Prostate gland (tissue), 2 donors: ENCODE measurements around the gene ATP5PD. TPM values are rescaled to one million over a fixed set of nuclear protein-coding genes. Genes with fewer than 3 reads are reported as not detected.
"Not testable (repeated sequence)": the region's sequence is repeated elsewhere in the genome, so short reads cannot be mapped to it uniquely, and the experiment has no call there.

Experiments used
- DNase-seq: peaks from one replicate; pipeline ENCODE4 v3.0.0-alpha.2; 2019; ENCODE audit warnings: low spot score
- H3K27ac ChIP-seq, 2 donors: fragments of 200-600 bp; sonication (generic); 2 replicates each; pipeline ENCODE4 v1.5.1; 2017 to 2019
- H3K27me3 ChIP-seq: fragments of 200-600 bp; sonication (generic); replicated peaks from 2 replicates; pipeline ENCODE4 v1.5.1; 2019; ENCODE audit not compliant: insufficient read depth
- H3K36me3 ChIP-seq, 2 donors: fragments of 200-600 bp; sonication (generic); 1 replicate in 1 of 2; 2 replicates in 1 of 2; pipeline versions ENCODE4 v1.5.1 to v1.8.1; 2017 to 2019
- H3K4me1 ChIP-seq: fragments of 200-600 bp; sonication (generic); replicated peaks from 2 replicates; pipeline ENCODE4 v1.5.1; 2019
- H3K4me3 ChIP-seq, 2 donors: fragments of 200-600 bp; sonication (generic); 2 replicates each; pipeline ENCODE4 v1.5.1; 2017 to 2019
- H3K9me3 ChIP-seq: fragments of 200-600 bp; sonication (generic); 2 replicates; pipeline ENCODE4 v1.5.1; 2017
- CTCF ChIP-seq, 4 experiments: fragments of 200-600 bp in 2 of 4; fragments of 450-650 bp in 2 of 4; sonication (generic) in 2 of 4; IDR thresholded peaks; 1 replicate in 3 of 4; 2 replicates in 1 of 4; pipeline ENCODE4 v1.5.1; 2016 to 2019; ENCODE audit warnings: antibody characterized with exemption in 4 of 4, mild to moderate bottlenecking in 2 of 4, moderate library complexity in 2 of 4
- POLR2A ChIP-seq: fragments of 450-650 bp; IDR thresholded peaks from one replicate; pipeline ENCODE4 v1.6.1; 2016; ENCODE audit warnings: antibody characterized with exemption, mild to moderate bottlenecking
- POLR2AphosphoS5 ChIP-seq: sonication (generic); formaldehyde crosslinking; IDR thresholded peaks from one replicate; pipeline ENCODE4 v1.6.1; 2017; ENCODE audit warnings: antibody characterized with exemption
- WGBS: methylation state at CpG from one replicate; pipeline ENCODE4 v1.1.5; 2018; 5-methylcytosine and 5-hydroxymethylcytosine counted together
- intact Hi-C: fragments of 100-400 bp; cut with DNase I; formaldehyde crosslinking; loops from one replicate; pipeline ENCODE4 v1.14.2; 2022
- total RNA-seq, 2 donors: library from RNA; depleted of rRNA; stranded (reverse); fragments of >200 nt; gene quantifications; one replicate each; pipeline ENCODE4 v1.1.0, GENCODE V29; 2016

ATP5PD gene
- total RNA-seq, 2 donors from 2014 or later = 116 to 201 TPM

GRCh38 chr17:75030161-75030560 lies 16.6 kb downstream of the ATP5PD start:
- WGBS = 90% methylated on average over 8 of the region's 8 CpGs

GRCh38 chr17:75026650-75027049 lies 20.1 kb downstream of the ATP5PD start:
- H3K36me3 ChIP-seq, H3K4me1 ChIP-seq, H3K4me3 ChIP-seq, H3K27me3 ChIP-seq, DNase-seq, intact Hi-C loops, H3K27ac ChIP-seq, H3K9me3 ChIP-seq: not testable (repeated sequence)
- WGBS = 47% methylated on average over 2 of the region's 2 CpGs
- peak; percentile 29 for TF ChIP-seq POLR2AphosphoS5

More at GRCh38 chr17:75030161-75030560, 16.6 kb downstream of the ATP5PD start:
- Histone ChIP-seq H3K27me3 (no peaks in the 10 kb centered on the region), H3K27ac (no peak overlapping the region), H3K4me1 (peaks cover 6% of the 10 kb centered on the region), H3K9me3 (no peaks in the 10 kb centered on the region), H3K4me3 (no peak overlapping the region), H3K36me3 (no peaks in the 10 kb centered on the region)
- no peak for DNase-seq
- TF ChIP-seq POLR2AphosphoS5 (no peak), CTCF (IDR thresholded peaks at IDR 0.05) (no peak), POLR2A (no peak)
- intact Hi-C loops = loop anchor here (5.0 kb wide), 1 partner anchor 68 kb away; no protein-coding TSS in a partner anchor

GRCh38 chr17:75025398-75025734 lies 21.4 kb downstream of the ATP5PD start:
- intact Hi-C loops, H3K4me1 ChIP-seq, H3K27me3 ChIP-seq, H3K9me3 ChIP-seq, H3K36me3 ChIP-seq, DNase-seq, H3K4me3 ChIP-seq: not testable (repeated sequence)
- peak overlapping the region in 1 of 2 donors; percentile 59 for H3K27ac ChIP-seq
- 82% methylated on average over 9 of the region's 9 CpGs for WGBS

GRCh38 chr17:75024686-75025397 lies 21.9 kb downstream of the ATP5PD start:
- Histone ChIP-seq H3K4me1 (peaks cover 6% of the 10 kb centered on the region), H3K27ac (peak overlapping the region; percentile 30 to 59), H3K4me3 (no peak overlapping the region), H3K36me3 (no peaks in the 10 kb centered on the region), H3K27me3 (no peaks in the 10 kb centered on the region), H3K9me3 (no peaks in the 10 kb centered on the region)
- DNase-seq = no peak
- TF ChIP-seq POLR2AphosphoS5 (peak; percentile 5), CTCF (IDR thresholded peaks at IDR 0.05) (no peak)
- 62% methylated on average over 10 of the region's 10 CpGs for WGBS
- intact Hi-C loops = no loop called here

GRCh38 chr17:75020331-75021110 lies 26.2 kb downstream of the ATP5PD start:
- Histone ChIP-seq H3K4me1 (peaks cover 6% of the 10 kb centered on the region), H3K9me3 (no peaks in the 10 kb centered on the region), H3K27ac (peak overlapping the region; percentile 44 to 65), H3K36me3 (no peaks in the 10 kb centered on the region), H3K27me3 (no peaks in the 10 kb centered on the region), H3K4me3 (no peak overlapping the region)
- DNase-seq = peak; percentile 54
- 64% methylated on average over 19 of the region's 19 CpGs for WGBS
- TF ChIP-seq POLR2AphosphoS5 = peak; percentile 67
- TF ChIP-seq POLR2A = no peak
- TF ChIP-seq CTCF (IDR thresholded peaks at IDR 0.05) = no peak
- intact Hi-C loops = no loop called here

GRCh38 chr17:75019710-75020109 lies 27.1 kb downstream of the ATP5PD start:
- no peak for TF ChIP-seq CTCF (IDR thresholded peaks at IDR 0.05)
- TF ChIP-seq POLR2A = no peak
- TF ChIP-seq POLR2AphosphoS5 = no peak
- H3K27ac ChIP-seq = peak overlapping the region; percentile 44 to 65
- no peak overlapping the region for H3K4me3 ChIP-seq
- no peak for DNase-seq
- WGBS = 84% methylated on average over 3 of the region's 3 CpGs
- no peaks in the 10 kb centered on the region for H3K36me3 ChIP-seq
- H3K27me3 ChIP-seq = no peaks in the 10 kb centered on the region
- intact Hi-C loops = no loop called here
- no peaks in the 10 kb centered on the region for H3K9me3 ChIP-seq
- H3K4me1 ChIP-seq = peaks cover 6% of the 10 kb centered on the region
